Sigmoid colon (tissue), 7 donors: Measurements from ENCODE around the gene ANKMY1. TPM values are rescaled to one million over a fixed set of nuclear protein-coding genes. Genes with fewer than 3 reads are reported as not detected.

Experiments
- DNase-seq: peaks from one replicate; pipeline ENCODE4 v3.0.0-alpha.2; 2019
- H3K27ac ChIP-seq, 4 donors: fragments of 200-600 bp; sonication (generic); one replicate each; pipeline ENCODE4 v1.5.1; 2016 to 2019; ENCODE audit warnings: mild to moderate bottlenecking in 1 of 4
- H3K27me3 ChIP-seq, 3 donors: fragments of 200-600 bp; sonication (generic); one replicate each; pipeline ENCODE4 v1.5.1; 2019; ENCODE audit warnings: mild to moderate bottlenecking in 1 of 3
- H3K36me3 ChIP-seq, 4 donors: fragments of 200-600 bp; sonication (generic); one replicate each; pipeline ENCODE4 v1.5.1; 2016 to 2019
- H3K4me1 ChIP-seq, 4 donors: fragments of 200-600 bp; sonication (generic); one replicate each; pipeline ENCODE4 v1.5.1; 2017 to 2019
- H3K4me3 ChIP-seq, 4 donors: fragments of 200-600 bp; sonication (generic); one replicate each; pipeline ENCODE4 v1.5.1; 2017 to 2019; ENCODE audit warnings: mild to moderate bottlenecking in 2 of 4, moderate library complexity in 1 of 4
- H3K9me3 ChIP-seq, 4 donors: fragments of 200-600 bp in 3 of 4; sonication (generic) in 3 of 4; one replicate each; pipeline versions ENCODE4 v1.5.1 to v1.6.1; 2013 to 2019
- EP300 ChIP-seq, 4 donors: sonication (generic); formaldehyde crosslinking; IDR thresholded peaks; one replicate each; pipeline ENCODE4 v1.6.1; 2017; ENCODE audit warnings: antibody characterized with exemption in 4 of 4
- POLR2A ChIP-seq, 2 donors: fragments of 450-650 bp; IDR thresholded peaks; one replicate each; pipeline ENCODE4 v1.6.1; 2016; ENCODE audit warnings: antibody characterized with exemption in 2 of 2, mild to moderate bottlenecking in 2 of 2, moderate library complexity in 2 of 2
- POLR2AphosphoS5 ChIP-seq, 4 donors: sonication (generic); formaldehyde crosslinking; IDR thresholded peaks; one replicate each; pipeline ENCODE4 v1.6.1; 2017; ENCODE audit warnings: antibody characterized with exemption in 4 of 4
- WGBS, 2 donors: extraction: QIAGEN DNeasy Blood & Tissue Kit; methylation state at CpG; one replicate each; pipeline ENCODE4 v1.1.7; 2013; 5-methylcytosine and 5-hydroxymethylcytosine counted together
- intact Hi-C: fragments of 100-400 bp; cut with DNase I; formaldehyde crosslinking; loops from one replicate; pipeline ENCODE4 v1.15.1; 2023
- polyA plus RNA-seq, 3 donors: library from polyadenylated mRNA; stranded (reverse); fragments of 200-250 nt; gene quantifications; one replicate each; pipeline ENCODE4 v1.2.3, GENCODE V29; 2013
- total RNA-seq, 4 donors: library from RNA; depleted of rRNA; stranded (reverse); fragments of >200 nt; gene quantifications; one replicate each; pipeline ENCODE4 v1.1.0, GENCODE V29; 2016
- TF ChIP-seq, protein P1 (sequence below), 4 experiments: fragments of 450-650 bp in 3 of 4; fragments of 200-600 bp in 1 of 4; IDR thresholded peaks; one replicate each; pipeline ENCODE4 v1.5.1; 2016 to 2019; ENCODE audit warnings: antibody characterized with exemption in 4 of 4, mild to moderate bottlenecking in 3 of 4, moderate library complexity in 2 of 4
- donor health status: healthy with polysubstance abuse.
- donor health status: Bipolar disorder and iron deficiency.
- donor health status: healthy.

ANKMY1 gene
- total and polyA plus RNA-seq, 7 donors = 3.6 to 14.0 (median 8.9) TPM

- intact Hi-C loops = loop anchor here (1.0 to 5.0 kb wide), 5 partner anchors 67 to 302 kb away; partner anchors contain the start of genes COPS9 and RNPEPL1
- no peaks in the 10 kb centered on the region for H3K9me3 ChIP-seq
- H3K4me1 ChIP-seq = peaks cover 0 to 47% (median 41%) of the 10 kb centered on the region in 4 donors
- TF ChIP-seq, protein P1, sequence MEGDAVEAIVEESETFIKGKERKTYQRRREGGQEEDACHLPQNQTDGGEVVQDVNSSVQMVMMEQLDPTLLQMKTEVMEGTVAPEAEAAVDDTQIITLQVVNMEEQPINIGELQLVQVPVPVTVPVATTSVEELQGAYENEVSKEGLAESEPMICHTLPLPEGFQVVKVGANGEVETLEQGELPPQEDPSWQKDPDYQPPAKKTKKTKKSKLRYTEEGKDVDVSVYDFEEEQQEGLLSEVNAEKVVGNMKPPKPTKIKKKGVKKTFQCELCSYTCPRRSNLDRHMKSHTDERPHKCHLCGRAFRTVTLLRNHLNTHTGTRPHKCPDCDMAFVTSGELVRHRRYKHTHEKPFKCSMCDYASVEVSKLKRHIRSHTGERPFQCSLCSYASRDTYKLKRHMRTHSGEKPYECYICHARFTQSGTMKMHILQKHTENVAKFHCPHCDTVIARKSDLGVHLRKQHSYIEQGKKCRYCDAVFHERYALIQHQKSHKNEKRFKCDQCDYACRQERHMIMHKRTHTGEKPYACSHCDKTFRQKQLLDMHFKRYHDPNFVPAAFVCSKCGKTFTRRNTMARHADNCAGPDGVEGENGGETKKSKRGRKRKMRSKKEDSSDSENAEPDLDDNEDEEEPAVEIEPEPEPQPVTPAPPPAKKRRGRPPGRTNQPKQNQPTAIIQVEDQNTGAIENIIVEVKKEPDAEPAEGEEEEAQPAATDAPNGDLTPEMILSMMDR (IDR thresholded peaks at IDR 0.05) = no peak
- TF ChIP-seq EP300 (IDR thresholded peaks at IDR 0.05) (no peak), POLR2AphosphoS5 (IDR thresholded peaks at IDR 0.05) (no peak), POLR2A (IDR thresholded peaks at IDR 0.05) (no peak)
- H3K4me3 ChIP-seq = no peak overlapping the region
- peak; percentile 59 for DNase-seq
- H3K36me3 ChIP-seq = no peaks in the 10 kb centered on the region
- H3K27me3 ChIP-seq = no peaks in the 10 kb centered on the region
- WGBS, 2 donors = 87 to 91% methylated on average over 25 of the region's 25 CpGs
- no peak overlapping the region for H3K27ac ChIP-seq
These were observed 118.7 kb downstream of the ANKMY1 start for GRCh38 chr2:240438810-240439697.

GRCh38 chr2:240437861-240438809 is 119.7 kb downstream of the ANKMY1 start:
- TF ChIP-seq POLR2A (IDR thresholded peaks at IDR 0.05) (no peak), EP300 (IDR thresholded peaks at IDR 0.05) (no peak), POLR2AphosphoS5 (IDR thresholded peaks at IDR 0.05) (peak in 1 of 4 donors; percentile 20)
- TF ChIP-seq, protein P1 (IDR thresholded peaks at IDR 0.05) = peak; percentile 85 to 98 (median 90)
- no peaks in the 10 kb centered on the region for H3K9me3 ChIP-seq
- no peaks in the 10 kb centered on the region for H3K36me3 ChIP-seq
- DNase-seq = peak; percentile 86
- WGBS, 2 donors = 28 to 29% methylated on average over 24 of the region's 24 CpGs
- H3K4me3 ChIP-seq = peak overlapping the region in 2 of 4 donors; percentile 65 to 86
- peaks cover 0 to 46% (median 42%) of the 10 kb centered on the region in 4 donors for H3K4me1 ChIP-seq
- H3K27ac ChIP-seq = peak overlapping the region in 2 of 4 donors; percentile 40 to 93
- intact Hi-C loops = loop anchor here (1.0 to 5.0 kb wide), 5 partner anchors 66 to 301 kb away; partner anchors contain the start of genes COPS9 and RNPEPL1
- no peaks in the 10 kb centered on the region for H3K27me3 ChIP-seq

GRCh38 chr2:240437551-240437860 is 120.3 kb downstream of the ANKMY1 start:
- TF ChIP-seq POLR2AphosphoS5 (IDR thresholded peaks at IDR 0.05) = no peak
- peak overlapping the region in 2 of 4 donors; percentile 91 to 93 for H3K27ac ChIP-seq
- DNase-seq = no peak
- peaks cover 0 to 46% (median 42%) of the 10 kb centered on the region in 4 donors for H3K4me1 ChIP-seq
- no peaks in the 10 kb centered on the region for H3K9me3 ChIP-seq
- H3K27me3 ChIP-seq = no peaks in the 10 kb centered on the region
- WGBS, 2 donors = 90 to 92% methylated on average over 2 of the region's 2 CpGs
- intact Hi-C loops = loop anchor here (5.0 kb wide), 4 partner anchors 65 to 300 kb away; partner anchors contain the start of genes COPS9 and RNPEPL1
- no peaks in the 10 kb centered on the region for H3K36me3 ChIP-seq
- H3K4me3 ChIP-seq = peak overlapping the region in 3 of 4 donors; percentile 65 to 86 (median 67)

GRCh38 chr2:240436683-240437550 is 120.9 kb downstream of the ANKMY1 start:
- intact Hi-C loops = loop anchor here (5.0 kb wide), 4 partner anchors 65 to 300 kb away; partner anchors contain the start of genes COPS9 and RNPEPL1
- Histone ChIP-seq H3K4me1 (peaks cover 0 to 46% (median 42%) of the 10 kb centered on the region in 4 donors), H3K9me3 (no peaks in the 10 kb centered on the region), H3K27ac (peak overlapping the region; percentile 88 to 94 (median 92)), H3K4me3 (peak overlapping the region; percentile 41 to 86 (median 66)), H3K27me3 (no peaks in the 10 kb centered on the region), H3K36me3 (no peaks in the 10 kb centered on the region)
- DNase-seq = peak; percentile 73
- 24 to 30% methylated on average over 45 of the region's 45 CpGs for WGBS, 2 donors
- TF ChIP-seq, protein P1 (IDR thresholded peaks at IDR 0.05) = no peak
- no peak for TF ChIP-seq POLR2A (IDR thresholded peaks at IDR 0.05)
